Right lobe of liver (tissue), 4 donors: Measurements from ENCODE around the gene NRL.

ENCODE experiments used
- POLR2A ChIP-seq: fragments of 450-650 bp; IDR thresholded peaks from one replicate; pipeline ENCODE4 v1.6.1; 2017; ENCODE audit warnings: antibody characterized with exemption, mild to moderate bottlenecking
- TF ChIP-seq, protein P1 (sequence below), 4 donors: fragments of 200-600 bp in 3 of 4; fragments of 450-650 bp in 1 of 4; IDR thresholded peaks; one replicate each; pipeline versions ENCODE4 v1.5.1 to v1.8.0; 2016 to 2022; ENCODE audit warnings: antibody characterized with exemption in 4 of 4, mild to moderate bottlenecking in 2 of 4
- donor health status: DM: no; HTN: no; CAD: no.
- donor health status: DM: no; HTN: no; CAD: no.
- donor health status: DM: no; HTN: yes; CAD: no.

DNA sequence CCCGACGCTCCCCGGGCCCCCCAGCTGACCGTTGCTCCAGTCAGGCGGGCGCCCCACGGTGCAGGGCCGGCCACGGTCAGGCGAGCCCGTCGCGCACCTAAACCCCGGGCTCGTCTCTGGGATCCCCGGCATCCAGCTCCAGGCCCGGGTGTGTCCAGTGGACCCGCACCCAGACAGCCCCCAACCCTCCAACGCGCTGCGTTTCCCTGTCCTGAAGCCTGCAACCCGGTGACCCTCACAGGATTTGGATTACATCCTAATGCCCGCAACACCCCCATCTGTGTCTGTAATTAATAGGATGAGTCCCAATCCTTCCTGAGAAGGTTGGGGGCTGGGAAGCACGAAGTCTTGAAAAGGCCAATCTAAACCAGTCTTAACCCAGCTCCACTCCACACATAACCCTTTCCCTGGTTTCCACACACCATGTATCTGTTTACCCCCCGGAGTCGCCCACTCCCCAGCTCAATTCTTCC is 33.0 kb downstream of the NRL start:
- TF ChIP-seq, protein P1, sequence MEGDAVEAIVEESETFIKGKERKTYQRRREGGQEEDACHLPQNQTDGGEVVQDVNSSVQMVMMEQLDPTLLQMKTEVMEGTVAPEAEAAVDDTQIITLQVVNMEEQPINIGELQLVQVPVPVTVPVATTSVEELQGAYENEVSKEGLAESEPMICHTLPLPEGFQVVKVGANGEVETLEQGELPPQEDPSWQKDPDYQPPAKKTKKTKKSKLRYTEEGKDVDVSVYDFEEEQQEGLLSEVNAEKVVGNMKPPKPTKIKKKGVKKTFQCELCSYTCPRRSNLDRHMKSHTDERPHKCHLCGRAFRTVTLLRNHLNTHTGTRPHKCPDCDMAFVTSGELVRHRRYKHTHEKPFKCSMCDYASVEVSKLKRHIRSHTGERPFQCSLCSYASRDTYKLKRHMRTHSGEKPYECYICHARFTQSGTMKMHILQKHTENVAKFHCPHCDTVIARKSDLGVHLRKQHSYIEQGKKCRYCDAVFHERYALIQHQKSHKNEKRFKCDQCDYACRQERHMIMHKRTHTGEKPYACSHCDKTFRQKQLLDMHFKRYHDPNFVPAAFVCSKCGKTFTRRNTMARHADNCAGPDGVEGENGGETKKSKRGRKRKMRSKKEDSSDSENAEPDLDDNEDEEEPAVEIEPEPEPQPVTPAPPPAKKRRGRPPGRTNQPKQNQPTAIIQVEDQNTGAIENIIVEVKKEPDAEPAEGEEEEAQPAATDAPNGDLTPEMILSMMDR (IDR thresholded peaks at IDR 0.05) = no peak
- TF ChIP-seq POLR2A = peak; percentile 12
